Thyroid gland (tissue), 4 donors: ENCODE results near the gene OR5A2.

Experiments used
- POLR2A ChIP-seq, 2 donors: fragments of 450-650 bp; IDR thresholded peaks; one replicate each; pipeline ENCODE4 v1.6.1; 2017; ENCODE audit warnings: antibody characterized with exemption in 2 of 2, mild to moderate bottlenecking in 2 of 2, moderate library complexity in 1 of 2
- TF ChIP-seq, protein P1 (sequence below), 6 experiments: fragments of 200-600 bp in 3 of 6; fragments of 450-650 bp in 3 of 6; sonication (generic) in 3 of 6; IDR thresholded peaks; one replicate each; pipeline ENCODE4 v1.5.1; 2016 to 2019; ENCODE audit warnings: antibody characterized with exemption in 6 of 6, mild to moderate bottlenecking in 2 of 6, inconsistent platforms in 1 of 6, moderate library complexity in 1 of 6

DNA sequence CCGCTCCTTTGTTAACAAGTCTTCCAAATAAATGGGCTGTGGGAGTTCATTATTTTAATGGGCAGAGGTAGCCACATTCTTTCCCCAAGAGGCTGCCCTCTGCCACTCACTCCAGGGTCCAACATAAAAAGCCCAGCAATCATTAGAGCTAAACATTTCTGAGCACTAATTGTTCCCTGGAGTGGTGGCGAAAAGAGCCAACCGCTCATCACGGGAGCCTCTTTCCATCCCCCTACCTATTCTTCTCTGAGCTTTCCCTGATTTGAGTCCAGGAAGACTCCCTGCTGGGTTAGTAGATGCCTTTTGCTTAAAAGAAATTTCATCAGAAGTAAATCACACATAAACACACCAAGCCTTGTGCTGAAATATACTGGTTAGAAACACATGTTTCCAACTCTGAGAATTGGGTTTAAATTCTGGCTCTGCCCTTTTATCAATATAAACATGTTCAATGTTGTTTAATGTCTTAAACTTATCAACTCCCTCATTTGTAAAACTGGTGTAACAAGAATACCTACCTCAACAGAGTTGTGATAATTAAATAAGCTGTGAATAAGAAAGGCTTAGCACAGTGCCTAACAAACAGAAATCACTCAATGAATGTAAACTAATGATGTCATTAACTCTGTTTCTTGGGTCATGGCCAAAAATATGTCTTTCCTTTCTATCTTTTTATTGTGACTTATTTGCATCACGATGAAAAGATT lies at the start of gene OR5A2:
- TF ChIP-seq, protein P1, sequence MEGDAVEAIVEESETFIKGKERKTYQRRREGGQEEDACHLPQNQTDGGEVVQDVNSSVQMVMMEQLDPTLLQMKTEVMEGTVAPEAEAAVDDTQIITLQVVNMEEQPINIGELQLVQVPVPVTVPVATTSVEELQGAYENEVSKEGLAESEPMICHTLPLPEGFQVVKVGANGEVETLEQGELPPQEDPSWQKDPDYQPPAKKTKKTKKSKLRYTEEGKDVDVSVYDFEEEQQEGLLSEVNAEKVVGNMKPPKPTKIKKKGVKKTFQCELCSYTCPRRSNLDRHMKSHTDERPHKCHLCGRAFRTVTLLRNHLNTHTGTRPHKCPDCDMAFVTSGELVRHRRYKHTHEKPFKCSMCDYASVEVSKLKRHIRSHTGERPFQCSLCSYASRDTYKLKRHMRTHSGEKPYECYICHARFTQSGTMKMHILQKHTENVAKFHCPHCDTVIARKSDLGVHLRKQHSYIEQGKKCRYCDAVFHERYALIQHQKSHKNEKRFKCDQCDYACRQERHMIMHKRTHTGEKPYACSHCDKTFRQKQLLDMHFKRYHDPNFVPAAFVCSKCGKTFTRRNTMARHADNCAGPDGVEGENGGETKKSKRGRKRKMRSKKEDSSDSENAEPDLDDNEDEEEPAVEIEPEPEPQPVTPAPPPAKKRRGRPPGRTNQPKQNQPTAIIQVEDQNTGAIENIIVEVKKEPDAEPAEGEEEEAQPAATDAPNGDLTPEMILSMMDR (IDR thresholded peaks at IDR 0.05), result no peak
- TF ChIP-seq POLR2A (IDR thresholded peaks at IDR 0.05), result no peak
